HepG2 (cell line): ENCODE measurements around the gene DHX16. TPM values are rescaled to one million over a fixed set of nuclear protein-coding genes. Genes with fewer than 3 reads are reported as not detected.
A peak's percentile ranks its signal among the peaks of the same experiment; 100 is the strongest.

ENCODE experiments used
- AGO1 ChIP-seq: fragments of 200-400 bp; formaldehyde crosslinking; IDR thresholded peaks from 2 replicates; pipeline ENCODE4 v1.6.1; 2017; ENCODE audit warnings: mild to moderate bottlenecking, low read depth, low read length, moderate library complexity; ENCODE audit not compliant: poor library complexity, severe bottlenecking
- ATF1 ChIP-seq: IDR thresholded peaks from 2 replicates; pipeline ENCODE4 v1.6.1; 2016; ENCODE audit warnings: mild to moderate bottlenecking, control low read depth
- GATA4 ChIP-seq: sonication (generic); IDR thresholded peaks from 2 replicates; pipeline ENCODE4 v1.6.1; 2016; ENCODE audit warnings: antibody characterized with exemption, low read depth, borderline replicate concordance
- KLF9 ChIP-seq: IDR thresholded peaks from 2 replicates; pipeline ENCODE4 v1.6.1; 2016; ENCODE audit warnings: low read depth
- MIER2 ChIP-seq: IDR thresholded peaks from 2 replicates; pipeline ENCODE4 v1.6.1; 2016; ENCODE audit warnings: missing biosample characterization, missing genetic modification reagents
- MIXL1 ChIP-seq: IDR thresholded peaks from 2 replicates; pipeline ENCODE4 v1.6.1; 2016
- RBM39 ChIP-seq: fragments of 200-400 bp; formaldehyde crosslinking; IDR thresholded peaks from one replicate; pipeline ENCODE4 v1.6.1; 2018; ENCODE audit warnings: antibody characterized with exemption, mild to moderate bottlenecking, low read depth, low read length; ENCODE audit not compliant: poor library complexity, severe bottlenecking
- REXO4 ChIP-seq: sonication (generic); formaldehyde crosslinking; IDR thresholded peaks from 2 replicates; pipeline ENCODE4 v1.8.0; 2022; ENCODE audit warnings: missing genetic modification reagents, mild to moderate bottlenecking, borderline replicate concordance
- SCMH1 ChIP-seq: sonication (generic); formaldehyde crosslinking; IDR thresholded peaks from 2 replicates; pipeline ENCODE4 v1.9.0; 2021; ENCODE audit warnings: missing genetic modification reagents, mild to moderate bottlenecking, borderline replicate concordance
- SOX5 ChIP-seq: IDR thresholded peaks from 2 replicates; pipeline ENCODE4 v1.6.1; 2016; ENCODE audit warnings: borderline replicate concordance
- ZNF260 ChIP-seq: sonication (generic); formaldehyde crosslinking; IDR thresholded peaks from 2 replicates; pipeline ENCODE4 v1.4.0; 2020; ENCODE audit warnings: missing genetic modification reagents, low read depth, mild to moderate bottlenecking, borderline replicate concordance
- ZNF446 ChIP-seq: sonication (generic); formaldehyde crosslinking; IDR thresholded peaks from 2 replicates; pipeline ENCODE4 v1.5.0; 2020; ENCODE audit warnings: mild to moderate bottlenecking, missing genetic modification reagents
- ZNF563 ChIP-seq: sonication (generic); formaldehyde crosslinking; IDR thresholded peaks from 2 replicates; pipeline ENCODE4 v1.8.0; 2022; ENCODE audit warnings: mild to moderate bottlenecking, moderate library complexity, missing genetic modification reagents
- polyA plus RNA-seq, 8 experiments: library from polyadenylated mRNA; depleted of rRNA in 3 of 8; stranded (reverse) in 7 of 8; unstranded in 1 of 8; fragments of >200 nt; fragmentation: Illumina TruSeq in 4 of 8; extraction: Trizol in 4 of 8; gene quantifications; 2 replicates each; pipeline versions ENCODE4 v1.2.1 to v1.2.3, GENCODE V29; 2011 to 2016; ENCODE audit warnings: low read depth in 4 of 8, missing spikeins in 1 of 8, mixed read lengths in 1 of 8; ENCODE audit not compliant: insufficient read depth in 1 of 8
- total RNA-seq, 5 experiments: library from RNA; depleted of rRNA; stranded (reverse); fragments of >200 nt; fragmentation: Illumina TruSeq; extraction: Trizol; gene quantifications; 2 replicates each; pipeline ENCODE4 v1.2.3, GENCODE V29; 2016; ENCODE audit warnings: low read depth in 1 of 5
- TF ChIP-seq, protein P1 (sequence below): IDR thresholded peaks from 2 replicates; pipeline ENCODE4 v1.6.1; 2016; ENCODE audit warnings: missing biosample characterization, missing genetic modification reagents, low read depth
- TF ChIP-seq, protein P2 (sequence below): sonication (generic); formaldehyde crosslinking; IDR thresholded peaks from 2 replicates; pipeline ENCODE4 v1.5.1; 2020; ENCODE audit warnings: missing genetic modification reagents, mild to moderate bottlenecking, borderline replicate concordance
- TF ChIP-seq, protein P3 (sequence below): sonication (generic); formaldehyde crosslinking; IDR thresholded peaks from 2 replicates; pipeline ENCODE4 v1.5.1; 2020; ENCODE audit warnings: mild to moderate bottlenecking, missing genetic modification reagents, borderline replicate concordance
- TF ChIP-seq, protein P4 (sequence below): sonication (generic); formaldehyde crosslinking; IDR thresholded peaks from 2 replicates; pipeline ENCODE4 v1.8.0; 2023; ENCODE audit warnings: mild to moderate bottlenecking, missing genetic modification reagents
- TF ChIP-seq, protein P5 (sequence below): sonication (generic); formaldehyde crosslinking; IDR thresholded peaks from 2 replicates; pipeline ENCODE4 v1.5.0; 2020; ENCODE audit warnings: missing genetic modification reagents, mild to moderate bottlenecking, borderline replicate concordance

The DHX16 gene
- total and polyA plus RNA-seq, 2 of the 13 experiments (the other 11 are each of a cell fraction or from before 2014, with no cell fraction given): 57.0 to 58.5 TPM

DNA sequence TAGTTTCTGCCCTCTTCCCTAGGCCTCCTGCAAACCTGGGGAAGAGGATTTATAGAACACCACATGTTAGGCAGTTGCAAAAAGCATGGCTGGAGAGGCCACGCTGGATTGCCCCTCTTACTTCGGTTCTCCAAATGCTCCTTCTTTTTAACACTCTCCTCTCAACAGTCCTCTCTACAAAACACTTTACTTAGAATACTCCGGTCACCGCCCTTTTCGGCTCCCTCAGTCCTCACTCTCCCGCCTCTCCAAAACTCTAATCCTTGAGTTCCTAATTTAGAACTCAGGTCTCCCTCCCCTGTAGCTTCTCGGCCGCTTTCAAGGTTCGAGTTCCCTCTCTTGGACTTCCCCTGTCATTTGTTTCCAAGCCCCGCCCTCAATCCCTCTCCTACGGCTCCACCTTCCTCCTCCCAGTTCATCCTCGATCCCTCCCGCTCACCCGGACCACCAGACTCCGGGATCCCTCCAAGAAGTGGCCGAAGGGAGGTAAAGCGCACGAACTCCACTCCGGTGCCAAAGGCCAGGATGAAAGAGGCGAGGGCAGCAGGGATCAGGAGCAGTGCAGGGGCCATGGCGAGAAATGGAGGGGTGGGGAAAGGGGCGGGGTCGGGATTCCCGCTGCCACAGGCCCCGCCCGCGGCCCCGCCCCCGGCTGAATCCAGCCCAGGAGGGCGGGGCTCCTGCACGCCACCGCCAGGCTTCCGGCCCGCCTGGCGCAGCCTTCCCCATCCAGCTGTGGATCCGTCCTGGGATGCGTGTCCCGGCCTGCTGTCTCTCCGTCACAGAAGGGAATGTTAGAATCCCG, 17.8 kb upstream of the DHX16 start, which contains the start of gene NRM (continued):
- TF ChIP-seq SOX5 (peak; percentile 12; the same call in 1 of the 2 replicates), SCMH1 (CRISPR knock-in tag) (no peak), RBM39 (peak; percentile 45), ZNF563 (CRISPR knock-in tag) (peak; percentile 88; the same call in 1 of the 2 replicates), AGO1 (no peak), ZNF260 (CRISPR knock-in tag) (no peak), MIXL1 (CRISPR knock-in tag) (no peak), ATF1 (CRISPR knock-in tag) (no peak), MIER2 (CRISPR knock-in tag) (peak; percentile 64), ZNF446 (CRISPR knock-in tag) (no peak), KLF9 (no peak), GATA4 (peak; percentile 50; the same call in 1 of the 2 replicates), REXO4 (CRISPR knock-in tag) (no peak)
- TF ChIP-seq, protein P1, sequence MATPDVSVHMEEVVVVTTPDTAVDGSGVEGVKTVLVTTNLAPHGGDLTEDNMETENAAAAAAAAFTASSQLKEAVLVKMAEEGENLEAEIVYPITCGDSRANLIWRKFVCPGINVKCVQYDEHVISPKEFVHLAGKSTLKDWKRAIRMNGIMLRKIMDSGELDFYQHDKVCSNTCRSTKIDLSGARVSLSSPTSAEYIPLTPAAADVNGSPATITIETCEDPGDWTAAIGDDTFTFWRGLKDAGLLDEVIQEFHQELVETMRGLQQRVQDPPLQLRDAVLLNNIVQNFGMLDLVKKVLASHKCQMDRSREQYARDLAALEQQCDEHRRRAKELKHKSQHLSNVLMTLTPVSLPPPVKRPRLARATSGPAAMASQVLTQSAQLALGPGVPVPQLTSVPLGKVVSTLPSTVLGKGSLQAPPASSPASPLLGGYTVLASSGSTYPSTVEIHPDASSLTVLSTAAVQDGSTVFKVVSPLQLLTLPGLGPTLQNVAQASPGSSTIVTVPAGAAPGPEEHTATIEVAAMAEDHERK (CRISPR knock-in tag): no peak
- TF ChIP-seq, protein P2, sequence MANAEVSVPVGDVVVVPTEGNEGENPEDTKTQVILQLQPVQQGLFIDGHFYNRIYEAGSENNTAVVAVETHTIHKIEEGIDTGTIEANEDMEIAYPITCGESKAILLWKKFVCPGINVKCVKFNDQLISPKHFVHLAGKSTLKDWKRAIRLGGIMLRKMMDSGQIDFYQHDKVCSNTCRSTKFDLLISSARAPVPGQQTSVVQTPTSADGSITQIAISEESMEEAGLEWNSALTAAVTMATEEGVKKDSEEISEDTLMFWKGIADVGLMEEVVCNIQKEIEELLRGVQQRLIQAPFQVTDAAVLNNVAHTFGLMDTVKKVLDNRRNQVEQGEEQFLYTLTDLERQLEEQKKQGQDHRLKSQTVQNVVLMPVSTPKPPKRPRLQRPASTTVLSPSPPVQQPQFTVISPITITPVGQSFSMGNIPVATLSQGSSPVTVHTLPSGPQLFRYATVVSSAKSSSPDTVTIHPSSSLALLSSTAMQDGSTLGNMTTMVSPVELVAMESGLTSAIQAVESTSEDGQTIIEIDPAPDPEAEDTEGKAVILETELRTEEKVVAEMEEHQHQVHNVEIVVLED (CRISPR knock-in tag): no peak; the same call in 1 of the 2 replicates
- TF ChIP-seq, protein P3, sequence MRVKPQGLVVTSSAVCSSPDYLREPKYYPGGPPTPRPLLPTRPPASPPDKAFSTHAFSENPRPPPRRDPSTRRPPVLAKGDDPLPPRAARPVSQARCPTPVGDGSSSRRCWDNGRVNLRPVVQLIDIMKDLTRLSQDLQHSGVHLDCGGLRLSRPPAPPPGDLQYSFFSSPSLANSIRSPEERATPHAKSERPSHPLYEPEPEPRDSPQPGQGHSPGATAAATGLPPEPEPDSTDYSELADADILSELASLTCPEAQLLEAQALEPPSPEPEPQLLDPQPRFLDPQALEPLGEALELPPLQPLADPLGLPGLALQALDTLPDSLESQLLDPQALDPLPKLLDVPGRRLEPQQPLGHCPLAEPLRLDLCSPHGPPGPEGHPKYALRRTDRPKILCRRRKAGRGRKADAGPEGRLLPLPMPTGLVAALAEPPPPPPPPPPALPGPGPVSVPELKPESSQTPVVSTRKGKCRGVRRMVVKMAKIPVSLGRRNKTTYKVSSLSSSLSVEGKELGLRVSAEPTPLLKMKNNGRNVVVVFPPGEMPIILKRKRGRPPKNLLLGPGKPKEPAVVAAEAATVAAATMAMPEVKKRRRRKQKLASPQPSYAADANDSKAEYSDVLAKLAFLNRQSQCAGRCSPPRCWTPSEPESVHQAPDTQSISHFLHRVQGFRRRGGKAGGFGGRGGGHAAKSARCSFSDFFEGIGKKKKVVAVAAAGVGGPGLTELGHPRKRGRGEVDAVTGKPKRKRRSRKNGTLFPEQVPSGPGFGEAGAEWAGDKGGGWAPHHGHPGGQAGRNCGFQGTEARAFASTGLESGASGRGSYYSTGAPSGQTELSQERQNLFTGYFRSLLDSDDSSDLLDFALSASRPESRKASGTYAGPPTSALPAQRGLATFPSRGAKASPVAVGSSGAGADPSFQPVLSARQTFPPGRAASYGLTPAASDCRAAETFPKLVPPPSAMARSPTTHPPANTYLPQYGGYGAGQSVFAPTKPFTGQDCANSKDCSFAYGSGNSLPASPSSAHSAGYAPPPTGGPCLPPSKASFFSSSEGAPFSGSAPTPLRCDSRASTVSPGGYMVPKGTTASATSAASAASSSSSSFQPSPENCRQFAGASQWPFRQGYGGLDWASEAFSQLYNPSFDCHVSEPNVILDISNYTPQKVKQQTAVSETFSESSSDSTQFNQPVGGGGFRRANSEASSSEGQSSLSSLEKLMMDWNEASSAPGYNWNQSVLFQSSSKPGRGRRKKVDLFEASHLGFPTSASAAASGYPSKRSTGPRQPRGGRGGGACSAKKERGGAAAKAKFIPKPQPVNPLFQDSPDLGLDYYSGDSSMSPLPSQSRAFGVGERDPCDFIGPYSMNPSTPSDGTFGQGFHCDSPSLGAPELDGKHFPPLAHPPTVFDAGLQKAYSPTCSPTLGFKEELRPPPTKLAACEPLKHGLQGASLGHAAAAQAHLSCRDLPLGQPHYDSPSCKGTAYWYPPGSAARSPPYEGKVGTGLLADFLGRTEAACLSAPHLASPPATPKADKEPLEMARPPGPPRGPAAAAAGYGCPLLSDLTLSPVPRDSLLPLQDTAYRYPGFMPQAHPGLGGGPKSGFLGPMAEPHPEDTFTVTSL: 0 out of 2 replicates have a peak, but pooled peaks have one; percentile 15
- TF ChIP-seq, protein P4, sequence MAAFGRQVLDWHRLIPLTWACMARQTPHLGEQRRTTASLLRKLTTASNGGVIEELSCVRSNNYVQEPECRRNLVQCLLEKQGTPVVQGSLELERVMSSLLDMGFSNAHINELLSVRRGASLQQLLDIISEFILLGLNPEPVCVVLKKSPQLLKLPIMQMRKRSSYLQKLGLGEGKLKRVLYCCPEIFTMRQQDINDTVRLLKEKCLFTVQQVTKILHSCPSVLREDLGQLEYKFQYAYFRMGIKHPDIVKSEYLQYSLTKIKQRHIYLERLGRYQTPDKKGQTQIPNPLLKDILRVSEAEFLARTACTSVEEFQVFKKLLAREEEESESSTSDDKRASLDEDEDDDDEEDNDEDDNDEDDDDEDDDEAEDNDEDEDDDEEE (CRISPR knock-in tag): peak; percentile 83; the same call in 1 of the 2 replicates
- TF ChIP-seq, protein P5, sequence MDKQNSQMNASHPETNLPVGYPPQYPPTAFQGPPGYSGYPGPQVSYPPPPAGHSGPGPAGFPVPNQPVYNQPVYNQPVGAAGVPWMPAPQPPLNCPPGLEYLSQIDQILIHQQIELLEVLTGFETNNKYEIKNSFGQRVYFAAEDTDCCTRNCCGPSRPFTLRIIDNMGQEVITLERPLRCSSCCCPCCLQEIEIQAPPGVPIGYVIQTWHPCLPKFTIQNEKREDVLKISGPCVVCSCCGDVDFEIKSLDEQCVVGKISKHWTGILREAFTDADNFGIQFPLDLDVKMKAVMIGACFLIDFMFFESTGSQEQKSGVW (CRISPR knock-in tag): no peak
